ENCODE data around the gene BTNL9.

BTNL9 gene

DNA sequence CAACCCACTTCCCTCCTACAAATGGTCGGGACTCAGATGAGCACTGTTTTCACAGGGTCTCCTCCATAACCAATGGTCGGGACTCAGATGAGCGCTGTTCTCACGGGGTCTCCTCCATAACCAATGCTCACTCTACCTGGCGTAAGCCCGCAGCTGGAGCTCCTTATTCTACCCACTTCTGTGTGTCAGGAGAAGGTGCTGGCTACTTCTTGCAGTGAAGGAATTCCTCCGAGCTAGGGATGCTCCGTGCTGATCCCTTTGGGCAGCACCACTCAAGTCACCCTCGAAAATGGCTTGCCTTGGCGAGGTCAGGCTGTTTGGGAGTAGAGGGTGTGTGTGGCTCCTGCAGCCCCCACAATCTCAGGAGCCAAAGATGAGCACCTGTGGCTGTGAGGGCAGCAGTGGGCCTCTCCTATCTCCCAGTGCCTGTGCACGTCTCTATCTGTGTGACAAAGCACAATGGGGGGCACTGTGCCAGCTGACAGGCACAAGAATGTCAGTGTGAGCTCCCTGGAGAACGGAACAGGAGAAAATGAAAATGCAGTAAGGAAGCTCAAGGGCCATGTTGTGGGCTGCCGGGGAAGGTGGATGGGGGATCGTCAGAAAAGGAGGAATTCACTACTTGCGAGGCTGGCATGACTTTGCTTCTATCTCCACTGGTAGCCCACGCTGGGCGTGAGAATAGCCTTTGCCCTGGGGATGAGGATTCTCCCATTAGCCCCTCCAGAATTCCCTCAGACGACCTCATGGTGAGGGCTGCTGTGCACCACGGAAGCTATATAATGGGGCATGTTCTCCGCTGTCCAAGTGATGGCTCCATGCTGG is 3.9 kb upstream of the BTNL9 start:
- no peak for DNase-seq
- no peaks in the 10 kb centered on the region for H3K36me3 ChIP-seq (ENCODE audit: control insufficient read depth in 4 of 4, insufficient read depth in 4 of 4, low read length in 3 of 4)
- no peak overlapping the region for H3K27ac ChIP-seq (ENCODE audit: insufficient read depth in 1 of 2, low read depth in 1 of 2, low read length in 2 of 2, poor library complexity in 1 of 2, severe bottlenecking in 2 of 2)
- POLR2A ChIA-PET: no interaction called here
- H3K4me3 ChIP-seq (ENCODE audit: control insufficient read depth in 1 of 7, extremely low read depth in 1 of 7, insufficient read depth in 4 of 7, low read depth in 2 of 7, low read length in 6 of 7): no peak overlapping the region
- H3K4me1 ChIP-seq (ENCODE audit: control extremely low read depth in 1 of 4, control insufficient read depth in 4 of 4, insufficient read depth in 4 of 4, low read length in 3 of 4): no peaks in the 10 kb centered on the region
- CTCF ChIA-PET: no interaction called here
- 91% methylated on average over 18 of the region's 20 CpGs for WGBS (ENCODE audit: insufficient coverage)
- peaks cover 0 to 4% (median 0%) of the 10 kb centered on the region in 5 experiments for H3K9me3 ChIP-seq (ENCODE audit: control extremely low read depth in 1 of 5, control insufficient read depth in 4 of 5, insufficient read depth in 2 of 5, low read depth in 1 of 5, low read length in 4 of 5)
- peaks cover 2 to 52% (median 8%) of the 10 kb centered on the region in 5 experiments for H3K27me3 ChIP-seq (replicated peaks in 2 of 5; ENCODE audit: control insufficient read depth in 4 of 5, insufficient read depth in 5 of 5, low read length in 4 of 5)

DNA sequence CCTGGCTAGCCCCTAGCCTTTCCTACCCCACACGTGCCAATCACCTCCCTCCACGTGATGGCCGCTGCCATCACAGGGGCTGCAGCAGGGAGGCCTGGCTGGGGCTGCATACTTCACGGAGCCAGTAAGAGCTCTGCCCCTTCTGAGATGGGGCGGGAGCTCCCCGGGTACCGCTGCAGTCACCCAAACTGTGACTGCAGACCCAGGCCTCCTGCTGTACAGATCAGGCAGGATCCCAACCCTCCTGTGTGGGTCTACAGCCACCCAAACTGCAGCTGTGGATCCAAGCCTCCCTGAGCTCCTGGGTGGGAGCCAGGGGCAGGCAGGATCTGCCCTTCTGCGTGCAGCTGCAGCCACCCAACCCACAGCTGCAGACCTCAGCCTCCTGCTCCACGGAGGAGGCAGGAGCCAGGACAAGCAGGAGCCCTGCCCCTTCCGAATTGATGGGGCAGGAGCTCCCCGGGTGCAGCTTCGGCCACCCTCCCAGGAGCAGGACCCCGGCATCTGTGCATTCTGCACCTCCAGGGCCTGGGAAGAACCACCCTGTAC is 3.2 kb upstream of the BTNL9 start:
- no peak overlapping the region for H3K27ac ChIP-seq (ENCODE audit: insufficient read depth in 1 of 2, low read depth in 1 of 2, low read length in 2 of 2, poor library complexity in 1 of 2, severe bottlenecking in 2 of 2)
- H3K27me3 ChIP-seq (replicated peaks in 2 of 5; ENCODE audit: control insufficient read depth in 4 of 5, insufficient read depth in 5 of 5, low read length in 4 of 5): peaks cover 5 to 56% (median 8%) of the 10 kb centered on the region in 5 experiments
- no peak for DNase-seq
- 93% methylated on average over 11 of the region's 13 CpGs for WGBS (ENCODE audit: insufficient coverage)
- H3K9me3 ChIP-seq (ENCODE audit: control extremely low read depth in 1 of 5, control insufficient read depth in 4 of 5, insufficient read depth in 2 of 5, low read depth in 1 of 5, low read length in 4 of 5): peaks cover 0 to 4% (median 0%) of the 10 kb centered on the region in 5 experiments
- ChIA-PET CTCF (interaction anchor here (0.6 kb wide), 1 partner anchor 243 kb away, joined by 3 read pairs; no protein-coding TSS in a partner anchor), POLR2A (no interaction called here)
- H3K4me3 ChIP-seq (ENCODE audit: control insufficient read depth in 1 of 7, extremely low read depth in 1 of 7, insufficient read depth in 4 of 7, low read depth in 2 of 7, low read length in 6 of 7): no peak overlapping the region
- no peaks in the 10 kb centered on the region for H3K36me3 ChIP-seq (ENCODE audit: control insufficient read depth in 4 of 4, insufficient read depth in 4 of 4, low read length in 3 of 4)
- H3K4me1 ChIP-seq (ENCODE audit: control extremely low read depth in 1 of 4, control insufficient read depth in 4 of 4, insufficient read depth in 4 of 4, low read length in 3 of 4): no peaks in the 10 kb centered on the region

DNA sequence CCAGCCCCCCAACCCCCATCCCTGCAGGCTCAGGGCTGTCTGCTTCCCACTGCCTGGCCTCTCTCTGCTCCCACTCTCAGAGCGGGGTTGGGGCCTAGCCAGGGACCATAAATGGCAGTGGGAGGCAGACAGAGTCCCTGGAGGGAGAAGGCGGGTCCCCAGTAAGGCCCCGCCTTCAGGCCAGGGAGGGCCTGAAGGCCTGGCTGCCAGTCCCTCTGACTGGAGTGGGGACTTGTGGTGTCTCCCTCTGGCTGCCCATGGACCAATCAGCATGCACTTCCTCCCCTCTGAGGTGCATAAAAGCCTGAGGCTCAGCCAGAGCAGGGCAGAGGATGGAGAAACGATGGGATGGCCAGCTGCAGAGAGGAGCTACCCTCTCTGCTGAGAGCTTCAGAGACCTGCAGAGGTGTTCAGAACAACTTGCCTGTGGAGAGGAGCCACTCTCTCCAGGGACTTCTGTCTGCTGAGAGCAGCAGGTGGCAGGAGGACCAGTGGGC is 2.7 kb upstream of the BTNL9 start:
- WGBS (ENCODE audit: insufficient coverage): 100% methylated on average over 3 of the region's 4 CpGs
- DNase-seq: no peak
- H3K36me3 ChIP-seq (ENCODE audit: control insufficient read depth in 4 of 4, insufficient read depth in 4 of 4, low read length in 3 of 4): no peaks in the 10 kb centered on the region
- CTCF ChIA-PET: interaction anchor here (0.6 kb wide), 1 partner anchor 244 kb away, joined by 3 read pairs; no protein-coding TSS in a partner anchor
- no peaks in the 10 kb centered on the region for H3K9me3 ChIP-seq (ENCODE audit: control extremely low read depth in 1 of 5, control insufficient read depth in 4 of 5, insufficient read depth in 2 of 5, low read depth in 1 of 5, low read length in 4 of 5)
- no peak overlapping the region for H3K4me3 ChIP-seq (ENCODE audit: control insufficient read depth in 1 of 7, extremely low read depth in 1 of 7, insufficient read depth in 4 of 7, low read depth in 2 of 7, low read length in 6 of 7)
- H3K27ac ChIP-seq (ENCODE audit: insufficient read depth in 1 of 2, low read depth in 1 of 2, low read length in 2 of 2, poor library complexity in 1 of 2, severe bottlenecking in 2 of 2): no peak overlapping the region
- POLR2A ChIA-PET: no interaction called here
- peaks cover 5 to 62% (median 10%) of the 10 kb centered on the region in 5 experiments for H3K27me3 ChIP-seq (replicated peaks in 2 of 5; ENCODE audit: control insufficient read depth in 4 of 5, insufficient read depth in 5 of 5, low read length in 4 of 5)
- H3K4me1 ChIP-seq (ENCODE audit: control extremely low read depth in 1 of 4, control insufficient read depth in 4 of 4, insufficient read depth in 4 of 4, low read length in 3 of 4): no peaks in the 10 kb centered on the region

DNA sequence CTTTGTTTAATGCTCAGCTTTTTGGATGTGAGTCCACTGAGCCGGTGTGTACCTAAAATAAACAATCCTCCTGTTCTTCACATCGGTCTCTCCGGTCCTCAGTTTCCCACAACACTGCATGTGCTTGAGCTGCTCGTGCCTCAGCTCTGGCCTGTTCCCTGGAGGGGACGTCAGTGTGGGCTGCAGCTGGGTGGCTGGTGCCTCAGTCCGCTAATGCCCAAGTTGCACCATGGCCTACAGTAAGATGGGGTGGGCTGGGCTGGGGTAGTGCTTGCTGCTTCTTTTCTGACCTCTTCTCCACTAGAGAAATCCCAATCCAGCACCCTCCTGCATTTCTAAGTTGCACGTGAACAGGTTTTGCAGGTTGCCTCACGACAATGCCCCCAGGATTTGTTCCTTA is 595 bp upstream of the BTNL9 start:
- 24% methylated on average over 4 of the region's 8 CpGs for WGBS (ENCODE audit: insufficient coverage)
- DNase-seq: no peak
- Histone ChIP-seq H3K27ac (ENCODE audit: insufficient read depth in 1 of 2, low read depth in 1 of 2, low read length in 2 of 2, poor library complexity in 1 of 2, severe bottlenecking in 2 of 2) (no peak overlapping the region), H3K36me3 (ENCODE audit: control insufficient read depth in 4 of 4, insufficient read depth in 4 of 4, low read length in 3 of 4) (no peaks in the 10 kb centered on the region), H3K9me3 (ENCODE audit: control extremely low read depth in 1 of 5, control insufficient read depth in 4 of 5, insufficient read depth in 2 of 5, low read depth in 1 of 5, low read length in 4 of 5) (no peaks in the 10 kb centered on the region), H3K4me3 (ENCODE audit: control insufficient read depth in 1 of 7, extremely low read depth in 1 of 7, insufficient read depth in 4 of 7, low read depth in 2 of 7, low read length in 6 of 7) (no peak overlapping the region), H3K4me1 (ENCODE audit: control extremely low read depth in 1 of 4, control insufficient read depth in 4 of 4, insufficient read depth in 4 of 4, low read length in 3 of 4) (no peaks in the 10 kb centered on the region), H3K27me3 (replicated peaks in 2 of 5; ENCODE audit: control insufficient read depth in 4 of 5, insufficient read depth in 5 of 5, low read length in 4 of 5) (peaks cover 5 to 77% (median 11%) of the 10 kb centered on the region in 5 experiments)
- ChIA-PET POLR2A (no interaction called here), CTCF (no interaction called here)

DNA sequence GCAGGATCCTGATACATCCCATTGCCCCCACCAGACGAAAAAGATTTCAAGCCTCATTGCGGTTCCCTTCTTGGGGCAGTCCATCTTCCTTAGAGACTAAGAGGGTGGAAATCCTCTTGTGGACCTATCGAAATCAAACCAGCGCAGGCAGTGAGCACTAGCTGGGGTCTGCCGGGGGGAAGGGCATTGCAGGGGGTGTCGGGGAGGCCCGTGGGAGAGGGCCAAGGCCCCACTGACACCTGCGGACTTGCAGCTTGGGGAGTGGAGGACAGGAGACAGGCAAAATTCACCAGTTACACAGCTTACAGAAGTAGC is 522 bp downstream of the BTNL9 start:
- Histone ChIP-seq H3K9me3 (ENCODE audit: control extremely low read depth in 1 of 5, control insufficient read depth in 4 of 5, insufficient read depth in 2 of 5, low read depth in 1 of 5, low read length in 4 of 5) (peaks cover 0 to under 1% (median 0%) of the 10 kb centered on the region in 5 experiments), H3K27ac (ENCODE audit: insufficient read depth in 1 of 2, low read depth in 1 of 2, low read length in 2 of 2, poor library complexity in 1 of 2, severe bottlenecking in 2 of 2) (no peak overlapping the region), H3K27me3 (replicated peaks in 2 of 5; ENCODE audit: control insufficient read depth in 4 of 5, insufficient read depth in 5 of 5, low read length in 4 of 5) (peaks cover 5 to 88% (median 14%) of the 10 kb centered on the region in 5 experiments), H3K36me3 (ENCODE audit: control insufficient read depth in 4 of 4, insufficient read depth in 4 of 4, low read length in 3 of 4) (no peaks in the 10 kb centered on the region), H3K4me1 (ENCODE audit: control extremely low read depth in 1 of 4, control insufficient read depth in 4 of 4, insufficient read depth in 4 of 4, low read length in 3 of 4) (no peaks in the 10 kb centered on the region), H3K4me3 (ENCODE audit: control insufficient read depth in 1 of 7, extremely low read depth in 1 of 7, insufficient read depth in 4 of 7, low read depth in 2 of 7, low read length in 6 of 7) (no peak overlapping the region)
- DNase-seq: no peak
- 72% methylated on average over 7 of the region's 8 CpGs for WGBS (ENCODE audit: insufficient coverage)
- ChIA-PET CTCF (no interaction called here), POLR2A (no interaction called here)

DNA sequence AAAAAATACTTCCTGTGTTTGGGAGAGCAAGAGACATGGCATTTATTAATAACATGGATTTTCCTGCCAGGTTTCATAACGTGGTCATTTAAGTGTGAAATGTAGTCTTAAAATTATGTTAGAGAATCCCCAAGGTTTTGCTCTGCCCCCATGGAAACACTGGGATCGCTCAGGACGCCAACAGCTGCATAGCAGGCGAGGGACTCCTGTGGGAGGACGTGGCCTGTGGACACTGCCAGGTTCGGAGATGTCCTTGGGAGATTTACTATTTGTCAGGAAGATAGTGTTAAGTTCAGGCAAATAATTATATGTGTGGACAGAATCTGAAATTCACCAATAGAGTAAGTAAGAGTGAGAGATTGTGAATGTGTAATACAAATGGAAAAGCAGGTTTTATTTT is 977 bp downstream of the BTNL9 start:
- no peak overlapping the region for H3K4me3 ChIP-seq (ENCODE audit: control insufficient read depth in 1 of 7, extremely low read depth in 1 of 7, insufficient read depth in 4 of 7, low read depth in 2 of 7, low read length in 6 of 7)
- no peak overlapping the region for H3K27ac ChIP-seq (ENCODE audit: insufficient read depth in 1 of 2, low read depth in 1 of 2, low read length in 2 of 2, poor library complexity in 1 of 2, severe bottlenecking in 2 of 2)
- DNase-seq: no peak
- no peaks in the 10 kb centered on the region for H3K36me3 ChIP-seq (ENCODE audit: control insufficient read depth in 4 of 4, insufficient read depth in 4 of 4, low read length in 3 of 4)
- peaks cover 5 to 90% (median 12%) of the 10 kb centered on the region in 5 experiments for H3K27me3 ChIP-seq (replicated peaks in 2 of 5; ENCODE audit: control insufficient read depth in 4 of 5, insufficient read depth in 5 of 5, low read length in 4 of 5)
- H3K9me3 ChIP-seq (ENCODE audit: control extremely low read depth in 1 of 5, control insufficient read depth in 4 of 5, insufficient read depth in 2 of 5, low read depth in 1 of 5, low read length in 4 of 5): peaks cover 0 to 5% (median 0%) of the 10 kb centered on the region in 5 experiments
- no peaks in the 10 kb centered on the region for H3K4me1 ChIP-seq (ENCODE audit: control extremely low read depth in 1 of 4, control insufficient read depth in 4 of 4, insufficient read depth in 4 of 4, low read length in 3 of 4)
- 84% methylated on average over 5 of the region's 6 CpGs for WGBS (ENCODE audit: insufficient coverage)
- ChIA-PET POLR2A (no interaction called here), CTCF (no interaction called here)

DNA sequence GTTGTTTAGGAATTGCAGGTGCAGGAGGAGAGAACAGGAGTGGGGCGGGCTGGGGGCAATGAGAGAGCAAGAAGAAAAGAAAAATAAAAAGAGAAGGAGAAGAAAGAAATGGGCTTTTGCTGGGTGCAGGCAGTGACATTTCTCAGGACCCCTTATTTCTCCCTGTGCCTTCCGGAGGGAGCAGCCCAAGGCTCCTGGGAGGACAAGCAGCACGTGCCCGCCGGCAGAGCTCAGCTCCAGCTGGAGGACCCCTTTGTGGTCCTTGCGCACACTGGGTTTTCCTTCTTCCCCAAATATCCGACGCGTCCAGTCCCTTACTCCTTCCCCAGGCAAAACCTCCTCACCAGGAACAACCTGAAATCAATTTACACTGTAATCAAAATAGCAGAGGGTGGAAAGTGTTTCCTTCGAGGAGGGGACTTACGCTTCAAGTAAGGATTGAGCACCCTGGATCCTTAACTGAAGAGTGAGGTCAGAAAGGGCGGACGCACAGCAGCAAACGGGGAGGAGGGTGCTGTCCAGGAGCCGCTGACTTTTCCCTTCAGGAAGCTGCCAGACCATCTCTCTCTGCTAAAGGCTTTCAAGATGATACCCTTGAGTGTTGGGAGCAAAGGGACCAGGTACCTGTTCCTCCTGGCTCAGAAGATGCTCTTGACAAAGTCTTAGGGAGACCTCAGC is 2.1 kb downstream of the BTNL9 start:
- Histone ChIP-seq H3K9me3 (ENCODE audit: control extremely low read depth in 1 of 5, control insufficient read depth in 4 of 5, insufficient read depth in 2 of 5, low read depth in 1 of 5, low read length in 4 of 5) (peaks cover 0 to 5% (median 0%) of the 10 kb centered on the region in 5 experiments), H3K4me3 (ENCODE audit: control insufficient read depth in 1 of 7, extremely low read depth in 1 of 7, insufficient read depth in 4 of 7, low read depth in 2 of 7, low read length in 6 of 7) (no peak overlapping the region), H3K4me1 (ENCODE audit: control extremely low read depth in 1 of 4, control insufficient read depth in 4 of 4, insufficient read depth in 4 of 4, low read length in 3 of 4) (no peaks in the 10 kb centered on the region), H3K27ac (ENCODE audit: insufficient read depth in 1 of 2, low read depth in 1 of 2, low read length in 2 of 2, poor library complexity in 1 of 2, severe bottlenecking in 2 of 2) (no peak overlapping the region), H3K27me3 (replicated peaks in 2 of 5; ENCODE audit: control insufficient read depth in 4 of 5, insufficient read depth in 5 of 5, low read length in 4 of 5) (peaks cover 5 to 92% (median 14%) of the 10 kb centered on the region in 5 experiments), H3K36me3 (ENCODE audit: control insufficient read depth in 4 of 4, insufficient read depth in 4 of 4, low read length in 3 of 4) (no peaks in the 10 kb centered on the region)
- ChIA-PET POLR2A (no interaction called here), CTCF (no interaction called here)
- DNase-seq: no peak
- whole genome bisulfite sequencing (ENCODE audit: insufficient coverage): 73% methylated on average over 14 of the region's 15 CpGs

Data from common myeloid progenitor, CD34-positive (primary cell).